HepG2 (cell line): Measurements from ENCODE around the gene DLST. TPM values are rescaled to one million over a fixed set of nuclear protein-coding genes. Genes with fewer than 3 reads are reported as not detected.

ENCODE experiments used
- ATF6 ChIP-seq: sonication (generic); formaldehyde crosslinking; conservative IDR thresholded peaks from 2 replicates; pipeline ENCODE4 v1.4.0; 2020; ENCODE audit warnings: missing genetic modification reagents
- HBP1 ChIP-seq: IDR thresholded peaks from 2 replicates; pipeline ENCODE4 v1.6.1; 2016; ENCODE audit warnings: low read depth, control low read depth
- HDAC6 ChIP-seq: fragments of 200-600 bp; sonication (generic); IDR thresholded peaks from 2 replicates; pipeline ENCODE4 v1.7.0; 2017; ENCODE audit warnings: mild to moderate bottlenecking, antibody characterized with exemption, low read length, low read depth
- KLF13 ChIP-seq: sonication (generic); formaldehyde crosslinking; IDR thresholded peaks from 2 replicates; pipeline ENCODE4 v1.4.0; 2020; ENCODE audit warnings: mild to moderate bottlenecking, missing genetic modification reagents
- KMT2A ChIP-seq: sonication (generic); formaldehyde crosslinking; IDR thresholded peaks from 2 replicates; pipeline ENCODE4 v1.4.0; 2020; ENCODE audit warnings: missing genetic modification reagents
- MIER2 ChIP-seq: IDR thresholded peaks from 2 replicates; pipeline ENCODE4 v1.6.1; 2016; ENCODE audit warnings: missing biosample characterization, missing genetic modification reagents
- MXD3 ChIP-seq: IDR thresholded peaks from 2 replicates; pipeline ENCODE4 v1.6.1; 2016; ENCODE audit warnings: mild to moderate bottlenecking, missing biosample characterization, missing genetic modification reagents
- NFAT5 ChIP-seq: sonication (generic); formaldehyde crosslinking; IDR thresholded peaks from 2 replicates; pipeline ENCODE4 v1.4.0; 2020; ENCODE audit warnings: missing genetic modification reagents
- NFYC ChIP-seq: IDR thresholded peaks from 2 replicates; pipeline ENCODE4 v1.6.1; 2016; ENCODE audit warnings: missing genetic modification reagents, missing compliant biosample characterization
- NKX3-1 ChIP-seq: sonication (generic); formaldehyde crosslinking; IDR thresholded peaks from 2 replicates; pipeline ENCODE4 v1.5.0; 2020; ENCODE audit warnings: missing genetic modification reagents
- NR2F6 ChIP-seq, 2 experiments: IDR thresholded peaks; 2 replicates each; pipeline ENCODE4 v1.6.1; 2016; ENCODE audit warnings: antibody characterized with exemption in 1 of 2, mild to moderate bottlenecking in 1 of 2
- POLR2G ChIP-seq: fragments of 200-400 bp; formaldehyde crosslinking; IDR thresholded peaks from 2 replicates; pipeline ENCODE4 v1.6.1; 2018; ENCODE audit warnings: mild to moderate bottlenecking, low read depth, low read length, moderate library complexity
- PTBP1 ChIP-seq: fragments of 200-400 bp; formaldehyde crosslinking; IDR thresholded peaks from 2 replicates; pipeline ENCODE4 v1.6.1; 2018; ENCODE audit warnings: low read length, low read depth; ENCODE audit not compliant: poor library complexity, severe bottlenecking
- ZFYVE20 ChIP-seq: sonication (generic); formaldehyde crosslinking; IDR thresholded peaks from 2 replicates; pipeline ENCODE4 v1.8.0; 2023; ENCODE audit warnings: low read depth, mild to moderate bottlenecking, moderate library complexity, missing genetic modification reagents, borderline replicate concordance
- ZNF292 ChIP-seq: sonication (generic); formaldehyde crosslinking; IDR thresholded peaks from 2 replicates; pipeline ENCODE4 v1.8.1; 2022; ENCODE audit warnings: mild to moderate bottlenecking, low read depth, missing genetic modification reagents, borderline replicate concordance
- ZNF34 ChIP-seq: sonication (generic); formaldehyde crosslinking; IDR thresholded peaks from 2 replicates; pipeline ENCODE4 v1.4.0; 2020; ENCODE audit warnings: mild to moderate bottlenecking, missing genetic modification reagents, borderline replicate concordance
- ZNF441 ChIP-seq: sonication (generic); formaldehyde crosslinking; IDR thresholded peaks from 2 replicates; pipeline ENCODE4 v1.7.0; 2021; ENCODE audit warnings: missing genetic modification reagents, borderline replicate concordance
- ZNF546 ChIP-seq: sonication (generic); formaldehyde crosslinking; conservative IDR thresholded peaks from 2 replicates; pipeline ENCODE4 v1.8.1; 2023; ENCODE audit warnings: mild to moderate bottlenecking, missing genetic modification reagents
- ZNF660 ChIP-seq: sonication (generic); formaldehyde crosslinking; IDR thresholded peaks from 2 replicates; pipeline ENCODE4 v1.5.1; 2020; ENCODE audit warnings: mild to moderate bottlenecking, low read depth, missing genetic modification reagents, borderline replicate concordance
- ZNF674 ChIP-seq: sonication (generic); formaldehyde crosslinking; IDR thresholded peaks from 2 replicates; pipeline ENCODE4 v1.5.0; 2020; ENCODE audit warnings: low read depth, mild to moderate bottlenecking, missing genetic modification reagents
- ZNF713 ChIP-seq: sonication (generic); formaldehyde crosslinking; IDR thresholded peaks from 2 replicates; pipeline ENCODE4 v1.4.0; 2020; ENCODE audit warnings: mild to moderate bottlenecking, missing genetic modification reagents
- ZNF792 ChIP-seq: IDR thresholded peaks from 2 replicates; pipeline ENCODE4 v1.6.1; 2016
- polyA plus RNA-seq, 8 experiments: library from polyadenylated mRNA; depleted of rRNA in 3 of 8; stranded (reverse) in 7 of 8; unstranded in 1 of 8; fragments of >200 nt; fragmentation: Illumina TruSeq in 4 of 8; extraction: Trizol in 4 of 8; gene quantifications; 2 replicates each; pipeline versions ENCODE4 v1.2.1 to v1.2.3, GENCODE V29; 2011 to 2016; ENCODE audit warnings: low read depth in 4 of 8, missing spikeins in 1 of 8, mixed read lengths in 1 of 8; ENCODE audit not compliant: insufficient read depth in 1 of 8
- total RNA-seq, 5 experiments: library from RNA; depleted of rRNA; stranded (reverse); fragments of >200 nt; fragmentation: Illumina TruSeq; extraction: Trizol; gene quantifications; 2 replicates each; pipeline ENCODE4 v1.2.3, GENCODE V29; 2016; ENCODE audit warnings: low read depth in 1 of 5

Gene DLST
- total and polyA plus RNA-seq, 2 of the 13 experiments (the other 11 are each of a cell fraction or from before 2014, with no cell fraction given) = 56.5 to 94.3 TPM

GRCh38 chr14:74922752-74923401 lies 41.2 kb downstream of the DLST start, which contains the start of gene RPS6KL1 (continued):
- no peak for TF ChIP-seq NKX3-1 (CRISPR knock-in tag)
- TF ChIP-seq ZNF292 (CRISPR knock-in tag) = no peak
- TF ChIP-seq NR2F6 (IDR thresholded peaks at IDR 0.05) = no peak
- TF ChIP-seq NR2F6 (CRISPR knock-in tag; IDR thresholded peaks at IDR 0.05) = no peak
- TF ChIP-seq MXD3 = 0 out of 2 replicates have a peak, but pooled peaks have one; percentile 37
- TF ChIP-seq NFAT5 (CRISPR knock-in tag) = 0 out of 2 replicates have a peak, but pooled peaks have one; percentile 39
- no peak for TF ChIP-seq ZNF34 (CRISPR knock-in tag)
- TF ChIP-seq ZNF713 = no peak
- no peak for TF ChIP-seq MIER2 (CRISPR knock-in tag)
- no peak for TF ChIP-seq KLF13
- peak; percentile 36 for TF ChIP-seq PTBP1
- no peak for TF ChIP-seq HDAC6
- TF ChIP-seq ZFYVE20 (CRISPR knock-in tag) = no peak
- TF ChIP-seq ZNF546 (CRISPR knock-in tag) = no peak
- TF ChIP-seq POLR2G = peak; percentile 72
- no peak for TF ChIP-seq ZNF674
- no peak for TF ChIP-seq ATF6
- no peak for TF ChIP-seq ZNF792 (CRISPR knock-in tag)
- TF ChIP-seq ZNF441 (CRISPR knock-in tag) = no peak
- TF ChIP-seq KMT2A (CRISPR knock-in tag) = peak; percentile 37; the same call in 1 of the 2 replicates
- TF ChIP-seq NFYC = peak; percentile 83
- TF ChIP-seq ZNF660 (CRISPR knock-in tag) = no peak
- no peak for TF ChIP-seq HBP1
